HG02938 (cell line): ENCODE data around the gene SPATA1.

Experiments used
- ATAC-seq: cut with Tn5 transposase; IDR thresholded peaks from one replicate; pipeline ENCODE4 v1.9.1; 2021; ENCODE audit warnings: mild to moderate bottlenecking, moderate library complexity; ENCODE audit not compliant: unreplicated experiment

SPATA1 gene

DNA sequence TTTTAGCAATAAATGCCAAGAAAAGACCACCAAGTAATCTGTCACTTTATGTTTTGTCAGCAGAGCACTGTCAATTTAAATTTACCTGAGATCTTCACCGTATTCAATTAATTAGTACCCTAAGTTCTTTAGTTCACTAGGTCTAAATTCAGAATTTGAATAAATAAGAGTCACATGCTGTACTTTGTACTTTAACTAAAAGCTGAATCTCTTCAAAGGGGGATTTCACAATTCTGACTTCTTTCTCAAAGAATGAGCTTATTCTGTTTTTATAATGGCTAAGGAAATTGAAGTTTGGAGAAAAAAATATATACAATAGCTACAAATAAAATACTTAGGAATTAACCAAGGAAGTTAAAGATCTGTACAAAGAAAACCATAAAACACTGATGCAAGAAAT is 2.3 kb downstream of the SPATA1 start:
- ATAC-seq, result no peak

GRCh38 chr1:84509029-84509428 is 2.8 kb downstream of the SPATA1 start:
- ATAC-seq, result no peak

- no peak for ATAC-seq
These were observed 4.0 kb downstream of the SPATA1 start for GRCh38 chr1:84510165-84510564.

GRCh38 chr1:84510668-84511067 is 4.5 kb downstream of the SPATA1 start:
- no peak for ATAC-seq

- no peak for ATAC-seq
These were observed 18.4 kb downstream of the SPATA1 start for GRCh38 chr1:84524590-84524989.

DNA sequence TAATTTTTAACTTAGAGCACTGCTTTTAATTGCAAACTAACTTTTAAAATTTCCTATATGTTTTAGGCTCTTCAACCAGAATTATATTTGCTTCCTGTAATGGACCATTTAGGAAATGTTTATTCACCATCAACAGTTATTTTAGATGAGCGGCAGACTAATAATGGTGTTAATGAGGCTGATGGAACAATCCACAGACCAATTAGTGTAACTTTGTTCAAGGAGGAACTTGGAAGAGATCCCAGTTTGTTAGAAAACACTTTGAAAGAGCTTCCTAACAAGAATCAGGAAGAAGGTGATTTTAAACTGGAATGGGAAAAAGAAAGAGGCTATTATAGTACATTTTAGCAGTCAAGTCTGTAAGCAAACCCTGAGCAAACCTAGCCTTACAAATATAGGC is 19.6 kb downstream of the SPATA1 start:
- no peak for ATAC-seq

DNA sequence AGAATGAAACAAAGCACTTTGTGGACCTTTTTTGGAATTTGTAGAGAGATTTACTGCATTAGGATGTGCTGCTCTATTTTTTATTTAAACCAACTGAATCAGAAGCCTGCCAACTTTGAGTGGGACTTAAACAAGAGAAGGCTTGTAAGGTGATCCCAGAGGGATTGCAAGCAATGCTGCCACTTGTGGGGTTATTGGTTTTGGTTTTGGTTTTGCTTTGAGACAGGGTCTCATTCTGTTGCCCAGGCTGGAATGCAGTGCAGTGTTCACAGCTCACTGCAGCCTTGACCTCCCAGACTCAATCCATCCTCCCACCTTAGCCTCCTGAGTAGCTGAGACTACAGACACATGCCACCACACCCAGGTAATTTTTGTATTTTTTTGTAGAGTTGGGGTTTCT is 32.4 kb downstream of the SPATA1 start:
- no peak for ATAC-seq

DNA sequence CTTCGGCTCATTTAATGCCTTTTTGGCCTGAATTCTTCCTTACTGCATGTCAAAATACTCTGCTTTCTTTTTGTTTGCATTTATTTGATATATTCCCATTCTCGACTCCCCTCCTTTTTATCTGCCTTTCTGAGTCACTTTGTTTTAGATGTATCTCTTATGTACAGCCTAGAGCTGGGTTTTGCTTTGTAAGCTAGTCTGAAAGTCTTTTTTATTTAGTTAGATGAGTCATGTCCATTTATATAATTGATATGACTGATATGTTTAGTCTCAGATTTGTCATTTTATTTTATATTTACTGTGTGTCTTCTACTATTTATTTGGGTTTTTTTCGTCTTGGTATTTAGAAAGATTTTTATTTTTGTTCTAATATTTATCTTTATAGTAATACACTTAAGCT is 33.8 kb downstream of the SPATA1 start:
- ATAC-seq, result no peak

DNA sequence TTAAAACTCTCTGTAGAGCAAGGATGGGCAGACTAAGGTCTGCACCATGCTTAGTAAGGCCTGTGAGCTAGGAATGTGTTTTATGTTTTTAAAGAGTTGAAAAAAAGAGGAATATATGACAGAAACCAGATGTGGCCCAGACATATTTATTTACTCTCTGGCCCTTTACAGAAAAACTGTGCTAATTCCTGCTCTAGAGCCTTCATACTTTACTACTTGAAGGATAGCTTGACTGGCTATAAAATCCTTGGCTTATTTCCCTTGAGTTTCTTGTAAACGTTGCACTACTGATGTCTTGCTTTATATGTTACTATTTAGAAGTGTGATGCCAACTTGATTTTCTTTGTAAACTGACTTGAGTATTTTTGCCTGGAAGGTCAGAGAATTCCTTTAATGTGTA is 34.6 kb downstream of the SPATA1 start:
- ATAC-seq, result no peak

DNA sequence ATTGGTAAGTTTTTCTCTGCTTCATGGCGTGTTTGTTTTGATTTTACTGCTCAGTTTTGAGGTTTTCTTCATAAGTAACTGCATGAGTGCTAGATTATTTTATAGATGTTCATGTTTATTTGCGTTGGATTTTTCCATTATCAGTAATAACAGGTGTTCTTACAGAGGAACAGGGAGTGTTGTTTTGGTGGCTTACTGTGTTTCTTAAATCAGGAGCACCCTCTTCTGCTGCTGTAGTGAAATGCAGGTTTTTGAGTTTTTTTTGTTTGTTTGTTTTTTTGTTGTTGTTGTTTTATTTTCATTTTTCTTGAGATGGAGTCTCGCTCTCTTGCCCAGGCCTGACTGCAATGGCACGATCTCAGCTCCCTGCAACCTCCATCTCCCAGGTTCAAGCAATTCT is 35.5 kb downstream of the SPATA1 start:
- ATAC-seq, result no peak

DNA sequence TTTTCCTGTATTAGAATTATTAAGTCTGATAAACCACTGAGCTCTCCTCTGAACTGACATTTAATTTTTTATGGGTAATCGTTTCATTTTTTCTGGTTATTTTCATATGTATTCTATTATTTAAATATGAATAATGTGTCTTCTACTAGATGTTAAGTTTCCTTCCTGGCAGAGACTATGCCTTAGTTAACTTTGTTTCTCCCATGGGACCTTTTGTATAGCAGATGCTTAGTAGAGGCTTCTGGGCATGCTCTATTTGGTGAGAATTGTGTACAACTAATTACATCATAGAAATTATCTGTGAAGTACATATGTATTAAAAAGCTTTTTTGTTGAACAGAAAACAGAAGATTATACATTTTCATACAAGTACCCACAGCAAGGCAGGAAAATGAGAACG is 44.6 kb downstream of the SPATA1 start:
- no peak for ATAC-seq

GRCh38 chr1:84569216-84569615 is 63.0 kb downstream of the SPATA1 start:
- ATAC-seq, result no peak

- ATAC-seq, result no peak
These were observed 64.4 kb downstream of the SPATA1 start for GRCh38 chr1:84570436-84571149.

GRCh38 chr1:84571150-84571535 is 65.0 kb downstream of the SPATA1 start:
- no peak for ATAC-seq

DNA sequence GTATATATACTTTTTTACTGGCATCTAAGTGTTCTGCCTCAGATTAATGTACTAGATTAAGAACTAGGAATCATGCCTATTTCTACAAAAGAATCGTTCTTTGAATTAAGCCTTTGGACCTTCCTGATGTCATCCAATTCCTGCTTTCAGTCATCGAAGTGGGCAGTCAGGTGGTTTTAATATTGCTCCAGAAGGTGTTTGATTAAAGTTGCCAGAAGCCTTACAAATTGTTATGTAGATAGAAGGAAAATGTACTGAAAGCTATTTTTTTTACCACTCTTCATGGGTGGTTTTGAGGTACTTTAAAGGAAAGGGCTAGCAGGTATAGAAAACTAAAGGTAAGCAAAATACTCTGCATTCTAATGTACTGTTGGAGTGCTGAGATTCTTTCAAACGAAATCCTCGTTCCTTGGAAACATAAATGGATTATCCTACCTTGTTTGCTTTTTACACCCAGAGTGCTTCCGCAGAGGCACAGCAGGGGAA is 67.3 kb downstream of the SPATA1 start:
- ATAC-seq, result no peak

DNA sequence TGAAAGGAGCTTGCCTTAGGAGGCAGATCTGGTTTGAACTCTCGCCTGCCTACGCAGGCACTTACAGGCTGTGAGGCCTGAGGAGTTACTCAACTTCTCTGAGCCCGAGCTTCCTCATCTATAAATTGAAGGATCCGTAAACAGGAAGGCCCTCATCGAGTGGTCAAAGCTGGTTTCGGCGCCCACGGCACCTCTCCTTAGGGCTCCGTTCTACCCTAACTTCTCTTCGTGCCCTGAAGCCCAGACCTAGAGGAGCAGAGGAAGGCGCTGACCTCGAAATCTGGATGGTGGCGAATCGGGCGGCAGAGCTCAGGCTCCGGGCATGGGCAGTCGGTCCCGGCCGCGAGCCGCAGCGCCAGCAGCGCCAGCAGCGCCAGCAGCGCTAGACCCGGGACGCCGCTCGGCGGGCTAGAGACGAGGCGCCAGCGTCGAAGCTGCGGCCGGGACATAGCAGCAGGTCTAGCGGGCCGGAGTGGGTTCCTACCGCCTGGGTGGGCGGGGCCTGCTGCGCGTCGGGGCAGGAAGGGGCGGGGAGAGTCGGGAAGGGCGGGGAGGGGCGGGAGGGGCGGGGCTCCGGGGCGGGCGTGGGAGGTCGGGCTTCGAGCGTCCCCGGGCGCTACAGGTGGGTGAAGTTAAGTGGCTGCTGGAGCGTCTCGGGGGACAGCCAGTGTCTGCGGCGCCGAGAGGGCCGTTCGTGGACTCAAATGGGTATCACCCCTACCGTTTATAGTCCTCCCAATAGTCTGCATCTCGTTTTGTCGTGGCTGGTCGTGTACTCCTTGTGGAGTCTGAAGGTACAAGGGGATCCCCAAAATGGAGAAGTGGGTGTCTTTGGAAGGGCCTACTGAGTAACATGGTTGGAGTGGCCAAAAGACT is 68.0 kb downstream of the SPATA1 start, which contains the start of gene CTBS:
Gene CTBS, minus strand, starts transcription at position 474 of the 876 bp plus-strand sequence. Its CDS starts 25 bp downstream, at position 449.
- ATAC-seq, result peak; percentile 77

GRCh38 chr1:84574936-84575335 is 68.8 kb downstream of the SPATA1 start:
- ATAC-seq, result no peak

DNA sequence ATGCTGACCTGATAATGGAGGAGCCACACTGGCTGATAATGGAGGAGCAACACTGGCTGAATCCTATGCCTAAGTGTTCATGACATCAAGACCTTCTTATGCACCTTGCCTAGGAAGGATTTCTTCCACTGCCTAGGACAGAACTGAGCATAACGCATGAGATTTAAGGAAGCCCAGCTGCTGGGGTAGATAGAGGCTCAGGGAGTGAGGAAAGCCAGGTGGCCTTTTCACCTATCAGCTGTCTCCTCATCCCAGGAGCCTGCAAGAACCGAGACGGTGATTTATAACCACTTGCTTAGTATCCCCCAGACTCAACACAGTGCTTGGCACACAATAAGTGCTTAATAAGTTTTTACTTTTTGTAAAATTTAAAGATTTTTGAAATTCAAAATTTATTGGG is 75.5 kb downstream of the SPATA1 start:
- ATAC-seq, result no peak

GRCh38 chr1:84582802-84583587 is 76.8 kb downstream of the SPATA1 start:
- peak; percentile 44 for ATAC-seq

GRCh38 chr1:84583648-84584047 is 77.5 kb downstream of the SPATA1 start:
- ATAC-seq, result no peak

DNA sequence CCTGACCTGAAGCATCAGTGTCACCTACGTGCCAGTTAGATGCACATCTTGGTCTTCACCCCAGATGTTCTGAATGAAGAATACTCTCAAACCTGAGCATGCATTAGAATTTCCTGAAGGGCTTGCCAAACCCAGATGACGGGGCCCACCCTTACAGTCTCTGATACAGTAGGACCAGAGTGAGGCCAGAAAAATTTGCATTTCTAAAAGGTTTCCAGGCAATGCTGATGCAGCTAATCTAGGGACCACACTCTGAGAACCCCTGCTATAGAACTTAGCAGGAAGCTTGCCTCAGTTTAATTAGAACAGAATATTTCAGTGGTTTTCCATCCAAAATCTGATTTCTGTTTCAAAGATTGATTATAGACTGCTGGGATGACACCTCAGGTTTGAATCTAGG is 77.9 kb downstream of the SPATA1 start:
- ATAC-seq, result no peak
